ENCODE measurements around the gene FGF21.
A peak's percentile ranks its signal among the peaks of the same experiment; 100 is the strongest.

The FGF21 gene

DNA sequence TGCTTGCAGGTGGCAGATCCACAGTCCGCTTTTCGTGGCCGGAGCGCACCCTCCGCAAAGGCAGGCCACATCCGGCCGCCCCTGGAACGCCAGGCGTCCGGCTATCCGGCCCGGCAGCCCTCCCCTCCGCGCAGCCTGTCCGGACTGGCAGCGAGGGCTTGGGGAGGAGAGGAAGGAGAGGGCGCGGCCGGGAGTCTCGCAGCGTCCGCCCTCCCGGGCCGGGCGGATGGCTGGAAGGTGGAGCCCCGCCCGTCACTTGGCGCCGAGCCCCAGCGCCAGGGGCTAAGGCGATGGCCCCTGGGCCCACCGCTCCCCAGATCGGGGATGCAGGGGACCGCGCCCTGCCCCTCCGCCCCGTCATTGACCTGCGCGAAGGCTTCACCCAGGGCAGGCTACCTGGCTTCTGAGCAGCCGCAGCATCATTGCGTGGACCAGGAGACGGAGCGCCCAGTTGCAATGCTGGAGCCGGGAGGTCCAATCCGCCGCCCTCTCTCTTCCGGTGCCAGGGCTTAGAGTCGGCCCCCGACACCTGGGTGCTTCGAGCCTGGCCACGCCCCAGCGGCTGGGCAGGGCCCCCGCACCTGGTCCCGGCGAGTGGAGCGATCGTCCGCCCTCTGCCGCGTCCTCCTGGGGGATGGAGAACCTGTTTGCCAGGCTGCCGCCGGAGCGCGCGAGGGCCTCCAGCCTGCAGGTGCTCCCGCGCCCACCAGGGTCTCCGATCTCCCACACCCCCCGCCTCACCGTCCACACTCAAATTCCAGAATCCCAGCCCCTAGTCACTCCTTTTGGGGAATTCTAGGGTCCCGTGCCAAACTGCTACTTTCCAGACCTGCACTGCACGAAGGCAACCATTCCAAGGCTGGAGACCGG lies 2.6 kb upstream of the FGF21 start, which contains the start of gene FUT1 (continued):
- TF ChIP-seq, protein P1, sequence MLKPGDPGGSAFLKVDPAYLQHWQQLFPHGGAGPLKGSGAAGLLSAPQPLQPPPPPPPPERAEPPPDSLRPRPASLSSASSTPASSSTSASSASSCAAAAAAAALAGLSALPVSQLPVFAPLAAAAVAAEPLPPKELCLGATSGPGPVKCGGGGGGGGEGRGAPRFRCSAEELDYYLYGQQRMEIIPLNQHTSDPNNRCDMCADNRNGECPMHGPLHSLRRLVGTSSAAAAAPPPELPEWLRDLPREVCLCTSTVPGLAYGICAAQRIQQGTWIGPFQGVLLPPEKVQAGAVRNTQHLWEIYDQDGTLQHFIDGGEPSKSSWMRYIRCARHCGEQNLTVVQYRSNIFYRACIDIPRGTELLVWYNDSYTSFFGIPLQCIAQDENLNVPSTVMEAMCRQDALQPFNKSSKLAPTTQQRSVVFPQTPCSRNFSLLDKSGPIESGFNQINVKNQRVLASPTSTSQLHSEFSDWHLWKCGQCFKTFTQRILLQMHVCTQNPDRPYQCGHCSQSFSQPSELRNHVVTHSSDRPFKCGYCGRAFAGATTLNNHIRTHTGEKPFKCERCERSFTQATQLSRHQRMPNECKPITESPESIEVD (tag by site-specific recombination; IDR thresholded peaks at IDR 0.05), result no peak
- TF ChIP-seq, protein P2, sequence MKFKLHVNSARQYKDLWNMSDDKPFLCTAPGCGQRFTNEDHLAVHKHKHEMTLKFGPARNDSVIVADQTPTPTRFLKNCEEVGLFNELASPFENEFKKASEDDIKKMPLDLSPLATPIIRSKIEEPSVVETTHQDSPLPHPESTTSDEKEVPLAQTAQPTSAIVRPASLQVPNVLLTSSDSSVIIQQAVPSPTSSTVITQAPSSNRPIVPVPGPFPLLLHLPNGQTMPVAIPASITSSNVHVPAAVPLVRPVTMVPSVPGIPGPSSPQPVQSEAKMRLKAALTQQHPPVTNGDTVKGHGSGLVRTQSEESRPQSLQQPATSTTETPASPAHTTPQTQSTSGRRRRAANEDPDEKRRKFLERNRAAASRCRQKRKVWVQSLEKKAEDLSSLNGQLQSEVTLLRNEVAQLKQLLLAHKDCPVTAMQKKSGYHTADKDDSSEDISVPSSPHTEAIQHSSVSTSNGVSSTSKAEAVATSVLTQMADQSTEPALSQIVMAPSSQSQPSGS (tag by site-specific recombination; IDR thresholded peaks at IDR 0.05; ENCODE audit: low read depth), result no peak
- TF ChIP-seq ZNF311 (tag by site-specific recombination; IDR thresholded peaks at IDR 0.05; ENCODE audit: borderline replicate concordance), result no peak
- TF ChIP-seq ZNF391 (tag by site-specific recombination; IDR thresholded peaks at IDR 0.05; ENCODE audit: borderline replicate concordance, low read depth), result peak; percentile 44; the same call in 1 of the 2 replicates
- TF ChIP-seq ZNF76 (tag by site-specific recombination; IDR thresholded peaks at IDR 0.05; ENCODE audit: borderline replicate concordance, low read depth), result peak; percentile 32; the same call in 1 of the 2 replicates
- no peak for TF ChIP-seq GLI4 (tag by site-specific recombination; IDR thresholded peaks at IDR 0.05)
- TF ChIP-seq ZNF202 (tag by site-specific recombination; IDR thresholded peaks at IDR 0.05; ENCODE audit: borderline replicate concordance), result no peak
- no peak for TF ChIP-seq ZNF416 (tag by site-specific recombination; IDR thresholded peaks at IDR 0.05)
- no peak for TF ChIP-seq ZNF701 (tag by site-specific recombination; IDR thresholded peaks at IDR 0.05)
- TF ChIP-seq ZNF585B (tag by site-specific recombination; IDR thresholded peaks at IDR 0.05), result no peak
- no peak for TF ChIP-seq ZNF37A (tag by site-specific recombination; IDR thresholded peaks at IDR 0.05)
- no peak for TF ChIP-seq ZNF184 (tag by site-specific recombination; IDR thresholded peaks at IDR 0.05)
- TF ChIP-seq ZNF768 (tag by site-specific recombination; IDR thresholded peaks at IDR 0.05), result no peak
- TF ChIP-seq, protein P3, sequence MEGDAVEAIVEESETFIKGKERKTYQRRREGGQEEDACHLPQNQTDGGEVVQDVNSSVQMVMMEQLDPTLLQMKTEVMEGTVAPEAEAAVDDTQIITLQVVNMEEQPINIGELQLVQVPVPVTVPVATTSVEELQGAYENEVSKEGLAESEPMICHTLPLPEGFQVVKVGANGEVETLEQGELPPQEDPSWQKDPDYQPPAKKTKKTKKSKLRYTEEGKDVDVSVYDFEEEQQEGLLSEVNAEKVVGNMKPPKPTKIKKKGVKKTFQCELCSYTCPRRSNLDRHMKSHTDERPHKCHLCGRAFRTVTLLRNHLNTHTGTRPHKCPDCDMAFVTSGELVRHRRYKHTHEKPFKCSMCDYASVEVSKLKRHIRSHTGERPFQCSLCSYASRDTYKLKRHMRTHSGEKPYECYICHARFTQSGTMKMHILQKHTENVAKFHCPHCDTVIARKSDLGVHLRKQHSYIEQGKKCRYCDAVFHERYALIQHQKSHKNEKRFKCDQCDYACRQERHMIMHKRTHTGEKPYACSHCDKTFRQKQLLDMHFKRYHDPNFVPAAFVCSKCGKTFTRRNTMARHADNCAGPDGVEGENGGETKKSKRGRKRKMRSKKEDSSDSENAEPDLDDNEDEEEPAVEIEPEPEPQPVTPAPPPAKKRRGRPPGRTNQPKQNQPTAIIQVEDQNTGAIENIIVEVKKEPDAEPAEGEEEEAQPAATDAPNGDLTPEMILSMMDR (tag by site-specific recombination; IDR thresholded peaks at IDR 0.05), result peak; percentile 66
- TF ChIP-seq, protein P4, sequence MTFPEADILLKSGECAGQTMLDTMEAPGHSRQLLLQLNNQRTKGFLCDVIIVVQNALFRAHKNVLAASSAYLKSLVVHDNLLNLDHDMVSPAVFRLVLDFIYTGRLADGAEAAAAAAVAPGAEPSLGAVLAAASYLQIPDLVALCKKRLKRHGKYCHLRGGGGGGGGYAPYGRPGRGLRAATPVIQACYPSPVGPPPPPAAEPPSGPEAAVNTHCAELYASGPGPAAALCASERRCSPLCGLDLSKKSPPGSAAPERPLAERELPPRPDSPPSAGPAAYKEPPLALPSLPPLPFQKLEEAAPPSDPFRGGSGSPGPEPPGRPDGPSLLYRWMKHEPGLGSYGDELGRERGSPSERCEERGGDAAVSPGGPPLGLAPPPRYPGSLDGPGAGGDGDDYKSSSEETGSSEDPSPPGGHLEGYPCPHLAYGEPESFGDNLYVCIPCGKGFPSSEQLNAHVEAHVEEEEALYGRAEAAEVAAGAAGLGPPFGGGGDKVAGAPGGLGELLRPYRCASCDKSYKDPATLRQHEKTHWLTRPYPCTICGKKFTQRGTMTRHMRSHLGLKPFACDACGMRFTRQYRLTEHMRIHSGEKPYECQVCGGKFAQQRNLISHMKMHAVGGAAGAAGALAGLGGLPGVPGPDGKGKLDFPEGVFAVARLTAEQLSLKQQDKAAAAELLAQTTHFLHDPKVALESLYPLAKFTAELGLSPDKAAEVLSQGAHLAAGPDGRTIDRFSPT (tag by site-specific recombination; IDR thresholded peaks at IDR 0.05), result no peak
- peak; percentile 53 for TF ChIP-seq ZNF341 (tag by site-specific recombination; IDR thresholded peaks at IDR 0.05; ENCODE audit: low read depth)
- peak; percentile 100 for TF ChIP-seq KLF1 (tag by site-specific recombination; IDR thresholded peaks at IDR 0.05)
- TF ChIP-seq, protein P5, sequence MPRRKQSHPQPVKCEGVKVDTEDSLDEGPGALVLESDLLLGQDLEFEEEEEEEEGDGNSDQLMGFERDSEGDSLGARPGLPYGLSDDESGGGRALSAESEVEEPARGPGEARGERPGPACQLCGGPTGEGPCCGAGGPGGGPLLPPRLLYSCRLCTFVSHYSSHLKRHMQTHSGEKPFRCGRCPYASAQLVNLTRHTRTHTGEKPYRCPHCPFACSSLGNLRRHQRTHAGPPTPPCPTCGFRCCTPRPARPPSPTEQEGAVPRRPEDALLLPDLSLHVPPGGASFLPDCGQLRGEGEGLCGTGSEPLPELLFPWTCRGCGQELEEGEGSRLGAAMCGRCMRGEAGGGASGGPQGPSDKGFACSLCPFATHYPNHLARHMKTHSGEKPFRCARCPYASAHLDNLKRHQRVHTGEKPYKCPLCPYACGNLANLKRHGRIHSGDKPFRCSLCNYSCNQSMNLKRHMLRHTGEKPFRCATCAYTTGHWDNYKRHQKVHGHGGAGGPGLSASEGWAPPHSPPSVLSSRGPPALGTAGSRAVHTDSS (tag by site-specific recombination; IDR thresholded peaks at IDR 0.05), result no peak
- TF ChIP-seq, protein P6, sequence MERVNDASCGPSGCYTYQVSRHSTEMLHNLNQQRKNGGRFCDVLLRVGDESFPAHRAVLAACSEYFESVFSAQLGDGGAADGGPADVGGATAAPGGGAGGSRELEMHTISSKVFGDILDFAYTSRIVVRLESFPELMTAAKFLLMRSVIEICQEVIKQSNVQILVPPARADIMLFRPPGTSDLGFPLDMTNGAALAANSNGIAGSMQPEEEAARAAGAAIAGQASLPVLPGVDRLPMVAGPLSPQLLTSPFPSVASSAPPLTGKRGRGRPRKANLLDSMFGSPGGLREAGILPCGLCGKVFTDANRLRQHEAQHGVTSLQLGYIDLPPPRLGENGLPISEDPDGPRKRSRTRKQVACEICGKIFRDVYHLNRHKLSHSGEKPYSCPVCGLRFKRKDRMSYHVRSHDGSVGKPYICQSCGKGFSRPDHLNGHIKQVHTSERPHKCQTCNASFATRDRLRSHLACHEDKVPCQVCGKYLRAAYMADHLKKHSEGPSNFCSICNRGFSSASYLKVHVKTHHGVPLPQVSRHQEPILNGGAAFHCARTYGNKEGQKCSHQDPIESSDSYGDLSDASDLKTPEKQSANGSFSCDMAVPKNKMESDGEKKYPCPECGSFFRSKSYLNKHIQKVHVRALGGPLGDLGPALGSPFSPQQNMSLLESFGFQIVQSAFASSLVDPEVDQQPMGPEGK (tag by site-specific recombination; IDR thresholded peaks at IDR 0.05), result peak; percentile 93
- no peak for TF ChIP-seq BCL11B (tag by site-specific recombination; IDR thresholded peaks at IDR 0.05; ENCODE audit: low read depth)
- no peak for TF ChIP-seq ZNF560 (tag by site-specific recombination; IDR thresholded peaks at IDR 0.05; ENCODE audit: borderline replicate concordance)
- peak; percentile 69; the same call in 1 of the 2 replicates for TF ChIP-seq ZNF24 (tag by site-specific recombination; IDR thresholded peaks at IDR 0.05)
- TF ChIP-seq, protein P7, sequence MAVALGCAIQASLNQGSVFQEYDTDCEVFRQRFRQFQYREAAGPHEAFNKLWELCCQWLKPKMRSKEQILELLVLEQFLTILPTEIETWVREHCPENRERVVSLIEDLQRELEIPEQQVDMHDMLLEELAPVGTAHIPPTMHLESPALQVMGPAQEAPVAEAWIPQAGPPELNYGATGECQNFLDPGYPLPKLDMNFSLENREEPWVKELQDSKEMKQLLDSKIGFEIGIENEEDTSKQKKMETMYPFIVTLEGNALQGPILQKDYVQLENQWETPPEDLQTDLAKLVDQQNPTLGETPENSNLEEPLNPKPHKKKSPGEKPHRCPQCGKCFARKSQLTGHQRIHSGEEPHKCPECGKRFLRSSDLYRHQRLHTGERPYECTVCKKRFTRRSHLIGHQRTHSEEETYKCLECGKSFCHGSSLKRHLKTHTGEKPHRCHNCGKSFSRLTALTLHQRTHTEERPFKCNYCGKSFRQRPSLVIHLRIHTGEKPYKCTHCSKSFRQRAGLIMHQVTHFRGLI (tag by site-specific recombination; IDR thresholded peaks at IDR 0.05), result peak; percentile 39
- TF ChIP-seq, protein P8, sequence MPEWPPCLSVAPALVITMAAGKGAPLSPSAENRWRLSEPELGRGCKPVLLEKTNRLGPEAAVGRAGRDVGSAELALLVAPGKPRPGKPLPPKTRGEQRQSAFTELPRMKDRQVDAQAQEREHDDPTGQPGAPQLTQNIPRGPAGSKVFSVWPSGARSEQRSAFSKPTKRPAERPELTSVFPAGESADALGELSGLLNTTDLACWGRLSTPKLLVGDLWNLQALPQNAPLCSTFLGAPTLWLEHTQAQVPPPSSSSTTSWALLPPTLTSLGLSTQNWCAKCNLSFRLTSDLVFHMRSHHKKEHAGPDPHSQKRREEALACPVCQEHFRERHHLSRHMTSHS (tag by site-specific recombination; IDR thresholded peaks at IDR 0.05), result no peak
- no peak for TF ChIP-seq ZNF664 (tag by site-specific recombination; IDR thresholded peaks at IDR 0.05)
